DMS153 (cell line): ENCODE results near the gene ARMC10.
"Not testable (repeated sequence)": the region's sequence is repeated elsewhere in the genome, so short reads cannot be mapped to it uniquely, and the experiment has no call there.

Source experiments
- DNase-seq: peaks from one replicate; lab custom pipeline; 2025; lab: John Stamatoyannopoulos, UW

The ARMC10 gene

DNA sequence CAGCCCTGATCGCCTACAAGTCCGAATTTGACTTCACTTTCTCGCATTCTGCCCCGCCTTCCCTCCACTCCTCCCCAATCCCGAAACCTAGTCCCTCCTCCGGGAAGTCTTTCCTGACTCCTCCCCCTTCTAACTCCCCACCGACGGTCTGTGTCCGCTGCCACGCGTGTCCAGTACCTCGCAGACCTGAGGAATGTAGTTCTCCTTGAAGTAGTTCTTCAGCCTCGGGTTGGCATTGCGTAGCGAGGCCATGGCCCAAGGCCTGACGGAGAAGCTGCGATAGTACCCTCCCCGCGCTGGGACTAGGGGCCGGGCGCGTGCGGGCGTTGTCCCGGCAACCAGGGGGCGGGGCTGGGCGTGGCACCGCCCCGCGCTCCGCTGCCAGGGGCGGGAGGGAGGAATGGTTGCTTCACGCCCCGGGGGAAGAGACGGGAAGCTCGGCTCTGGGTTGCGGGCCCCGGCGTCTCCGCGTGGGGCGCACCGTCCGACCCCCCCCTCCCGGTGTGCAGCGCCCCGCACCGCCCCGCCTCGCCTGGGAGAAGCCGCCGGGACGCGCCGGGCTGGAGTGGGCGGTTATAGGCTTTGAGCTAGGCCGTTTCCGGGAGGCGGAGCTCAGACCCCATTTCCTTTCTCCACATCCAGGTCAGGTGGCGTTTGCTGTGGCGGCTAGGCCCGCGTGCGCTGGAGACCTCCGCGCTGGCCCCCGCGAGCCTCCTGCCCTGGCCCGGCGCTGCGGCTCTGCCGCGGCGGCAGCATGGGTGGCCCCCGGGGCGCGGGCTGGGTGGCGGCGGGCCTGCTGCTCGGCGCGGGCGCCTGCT lies at the start of gene ARMC10, which contains the start of gene FBXL13:
Gene ARMC10, plus strand, starts transcription at position 622 of the 818 bp plus-strand sequence. Its CDS starts 133 bp downstream, at position 755.
Gene FBXL13, minus strand, starts transcription at position 278 of the 818 bp plus-strand sequence.
- peak; percentile 87 for DNase-seq

DNA sequence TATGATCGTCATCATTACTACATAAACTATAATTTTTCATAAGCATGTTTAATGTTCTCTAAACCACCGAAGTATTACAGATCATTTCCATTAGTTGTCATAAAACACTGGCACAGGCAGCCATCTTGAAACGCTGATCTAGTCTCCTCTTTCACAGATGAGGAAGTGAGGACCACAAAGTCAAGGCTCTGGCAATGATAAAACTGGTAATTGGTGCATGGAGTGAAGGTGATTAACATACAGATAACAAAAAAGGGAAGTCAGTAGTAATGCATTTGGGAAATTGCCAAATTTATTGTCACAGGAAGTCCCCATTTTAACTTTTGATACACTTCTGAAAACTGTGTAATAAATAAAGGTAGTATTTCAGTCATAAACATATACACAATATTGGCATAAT lies 49.6 kb upstream of the ARMC10 start:
- no peak for DNase-seq

DNA sequence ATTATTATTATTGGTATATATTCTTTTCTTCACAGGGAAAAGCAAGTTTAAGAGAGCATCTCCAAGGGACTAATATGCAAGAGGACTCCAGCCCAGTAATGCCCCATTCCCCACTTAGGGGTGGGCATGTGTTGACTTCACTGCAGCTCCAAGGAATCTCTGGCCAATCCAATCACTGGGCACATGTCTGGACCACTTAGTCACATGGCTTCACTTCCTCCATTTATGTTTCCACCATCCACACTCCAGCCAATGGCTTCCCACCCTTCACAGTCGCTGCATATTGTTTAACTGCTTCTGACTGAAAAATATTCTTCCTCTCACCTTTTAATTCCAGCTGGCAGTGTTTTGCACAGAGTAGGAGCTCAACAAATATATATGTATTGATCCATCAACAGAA lies 43.9 kb upstream of the ARMC10 start:
- DNase-seq: no peak

DNA sequence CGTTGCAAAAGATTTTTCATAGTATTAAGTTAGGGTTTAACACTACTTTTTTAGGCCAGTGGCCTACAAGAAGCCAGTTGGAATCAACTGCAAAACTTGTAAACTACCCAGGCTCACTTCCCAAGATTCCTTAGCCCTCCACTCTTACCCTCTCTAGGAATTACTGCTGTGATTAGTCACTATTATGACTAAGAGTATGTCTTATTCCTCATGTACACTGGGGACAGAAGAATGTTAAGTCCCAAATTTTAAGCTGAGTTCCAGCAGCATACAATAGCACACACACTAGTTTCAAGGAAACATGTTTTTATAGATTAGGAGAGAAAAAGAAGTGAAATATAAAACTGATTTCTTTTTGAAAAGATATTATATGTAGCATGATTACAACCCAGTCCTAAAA lies 43.2 kb upstream of the ARMC10 start:
- DNase-seq: no peak

DNA sequence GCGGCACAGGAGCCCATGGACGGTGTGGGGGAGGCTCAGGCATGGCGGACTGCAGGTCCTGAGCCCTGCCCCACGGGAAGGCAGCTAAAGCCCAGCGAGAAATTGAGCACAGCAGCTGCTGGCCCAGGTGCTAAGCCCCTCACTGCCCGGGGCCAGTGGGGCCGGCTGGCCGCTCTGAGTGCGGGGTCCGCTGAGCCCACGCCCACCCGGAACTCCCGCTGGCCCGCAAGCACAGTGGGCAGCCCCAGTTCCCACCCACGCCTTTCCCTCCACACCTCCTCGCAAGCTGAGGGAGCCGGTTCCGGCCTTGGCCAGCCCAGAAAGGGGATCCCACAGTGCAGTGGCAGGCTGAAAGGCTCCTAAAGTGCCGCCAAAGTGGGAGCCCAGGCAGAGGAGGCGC lies 40.6 kb upstream of the ARMC10 start:
- DNase-seq: not testable (repeated sequence)

DNA sequence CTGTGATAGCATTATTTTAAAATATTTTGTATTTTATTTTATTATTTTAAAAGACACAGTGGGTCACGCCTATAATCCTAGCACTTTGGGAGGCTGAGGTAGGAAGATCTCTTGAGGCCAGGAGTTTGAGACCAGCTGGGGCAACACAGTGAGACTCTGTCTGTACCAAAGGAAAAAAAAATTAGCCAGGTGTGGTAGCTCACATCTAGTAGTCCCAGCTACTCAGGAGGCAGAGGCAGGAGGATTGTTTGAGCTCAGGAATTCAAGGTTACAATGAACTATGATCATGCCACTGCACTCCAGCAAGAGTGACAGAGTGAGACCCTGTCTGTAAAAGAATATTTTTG lies 37.5 kb upstream of the ARMC10 start:
- no peak for DNase-seq

DNA sequence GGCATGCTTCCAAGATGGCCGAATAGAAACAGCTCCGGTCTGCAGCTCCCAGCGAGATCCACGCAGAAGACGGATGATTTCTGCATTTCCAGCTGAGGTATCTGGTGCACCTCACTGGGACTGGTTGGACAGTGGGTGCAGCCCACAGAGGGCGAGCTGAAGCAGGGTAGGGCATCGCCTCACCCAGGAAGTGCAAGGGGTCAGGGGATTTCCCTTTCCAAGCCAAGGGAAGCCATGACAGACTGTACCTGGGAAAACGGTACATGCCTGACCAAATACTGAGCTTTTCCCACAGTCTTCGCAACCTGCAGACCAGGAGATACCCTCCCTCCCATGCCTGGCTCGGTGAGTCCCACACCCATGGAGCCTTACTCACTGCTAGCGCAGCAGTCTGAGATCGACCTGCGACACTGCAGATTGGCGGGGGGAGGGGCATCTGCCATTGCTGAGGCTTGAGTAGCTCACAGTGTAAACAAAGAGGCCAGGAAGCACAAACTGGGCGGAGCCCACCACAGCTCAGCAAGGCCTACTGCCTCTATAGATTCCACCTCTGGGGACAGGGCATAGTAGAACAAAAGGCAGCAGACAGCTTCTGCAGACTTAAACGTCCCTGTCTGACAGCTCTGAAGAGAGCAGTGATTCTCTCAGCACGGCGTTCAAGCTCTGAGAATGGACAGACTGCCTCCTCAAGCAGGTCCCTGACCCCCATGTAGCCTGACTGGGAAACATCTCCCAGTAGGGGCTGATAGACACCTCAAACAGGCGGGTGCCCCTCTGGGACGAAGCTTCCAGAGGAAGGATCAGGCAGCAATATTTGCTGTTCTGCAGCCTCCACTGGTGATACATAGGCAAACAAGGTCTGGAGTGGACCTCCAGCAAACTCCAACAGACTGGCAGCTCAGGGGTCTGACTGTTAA lies 36.9 kb upstream of the ARMC10 start:
- peak; percentile 82 for DNase-seq

DNA sequence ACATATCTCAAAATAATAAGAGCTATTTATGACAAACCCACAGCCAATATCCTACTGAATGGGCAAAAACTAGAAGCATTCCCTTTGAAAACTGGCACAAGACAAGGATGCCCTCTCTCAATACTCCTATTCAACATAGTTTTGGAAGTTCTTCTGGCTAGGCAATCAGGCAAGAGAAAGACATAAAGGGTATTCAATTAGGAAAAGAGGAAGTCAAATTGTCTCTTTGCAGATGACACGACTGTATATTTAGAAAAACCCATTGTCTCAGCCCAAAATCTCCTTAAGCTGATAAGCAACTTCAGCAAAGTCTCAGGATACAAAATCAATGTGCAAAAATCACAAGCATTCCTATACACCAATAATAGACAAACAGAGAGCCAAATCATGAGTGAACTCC lies 33.1 kb upstream of the ARMC10 start:
- DNase-seq: not testable (repeated sequence)

DNA sequence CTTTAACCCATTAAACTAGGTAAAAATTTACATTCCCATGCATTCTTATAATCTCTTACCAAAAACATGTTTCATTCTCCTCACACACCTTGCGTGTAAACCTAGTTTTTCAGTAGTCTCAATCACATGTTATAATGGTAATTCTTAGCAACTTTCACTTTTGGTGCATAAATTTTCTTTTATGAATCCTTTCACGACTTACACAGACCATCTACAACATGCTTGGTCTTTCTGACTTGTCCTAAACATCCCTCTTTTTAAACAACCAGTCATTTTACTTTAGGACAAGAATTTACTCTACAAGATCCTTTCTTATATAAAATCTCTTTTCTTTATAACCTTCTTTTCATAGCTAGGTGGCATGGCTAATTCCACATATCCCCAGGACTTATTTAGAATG lies 26.1 kb upstream of the ARMC10 start:
- DNase-seq: no peak

DNA sequence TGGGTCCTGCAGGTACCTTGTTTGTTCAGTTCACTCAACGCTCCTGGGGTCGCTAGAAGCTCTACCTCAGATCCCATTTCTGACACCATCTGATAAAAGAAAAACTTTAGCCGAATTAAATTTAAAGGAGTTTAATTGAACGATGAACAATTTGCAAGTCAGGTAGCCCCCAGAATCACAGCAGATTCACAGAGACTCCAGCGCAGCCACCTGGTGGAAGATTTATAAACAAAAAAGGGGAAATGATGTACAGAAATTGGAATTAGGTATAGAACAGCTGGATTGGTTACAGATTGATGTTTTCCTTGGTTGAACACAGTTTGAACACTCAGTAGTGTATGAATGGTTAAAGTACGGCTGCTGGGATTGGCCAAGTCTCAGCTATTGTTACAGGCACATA lies 23.4 kb upstream of the ARMC10 start:
- no peak for DNase-seq

DNA sequence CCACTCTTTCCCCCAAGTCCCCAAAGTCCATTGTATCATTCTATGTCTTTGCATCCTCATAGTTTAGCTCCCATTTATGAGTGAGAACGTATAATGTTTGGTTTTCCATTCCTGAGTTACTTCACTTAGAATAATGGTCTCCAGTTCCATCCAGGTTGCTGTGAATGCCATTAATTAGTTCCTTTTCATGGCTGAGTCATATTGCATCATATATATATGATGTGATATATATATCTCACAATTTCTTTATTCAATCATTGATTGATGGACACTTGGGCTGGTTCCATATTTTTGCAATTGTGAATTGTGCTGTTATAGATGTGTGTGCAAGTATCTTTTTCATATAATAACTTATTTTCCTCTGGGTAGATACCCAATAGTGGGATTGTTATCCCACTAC lies 18.9 kb upstream of the ARMC10 start:
- not testable (repeated sequence) for DNase-seq

DNA sequence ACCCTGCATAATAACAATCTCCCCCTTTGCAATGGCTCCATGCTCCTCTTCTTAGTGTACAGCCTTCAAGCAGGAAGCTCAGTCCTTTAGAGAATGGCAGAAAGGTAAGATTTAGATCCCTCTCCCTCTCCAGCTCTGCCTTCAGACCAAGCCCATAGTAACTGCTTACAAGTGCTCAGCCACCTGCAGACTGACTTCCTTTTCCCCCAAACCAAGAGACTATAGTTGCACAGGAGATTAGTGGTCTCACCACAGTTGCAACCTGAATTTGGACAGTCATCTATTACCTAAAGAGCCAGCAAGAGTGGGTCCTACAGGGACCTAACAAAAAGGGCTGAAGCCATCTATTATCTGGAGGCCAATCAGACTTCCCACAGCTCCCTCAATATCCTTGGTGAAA lies 16.8 kb upstream of the ARMC10 start:
- no peak for DNase-seq

DNA sequence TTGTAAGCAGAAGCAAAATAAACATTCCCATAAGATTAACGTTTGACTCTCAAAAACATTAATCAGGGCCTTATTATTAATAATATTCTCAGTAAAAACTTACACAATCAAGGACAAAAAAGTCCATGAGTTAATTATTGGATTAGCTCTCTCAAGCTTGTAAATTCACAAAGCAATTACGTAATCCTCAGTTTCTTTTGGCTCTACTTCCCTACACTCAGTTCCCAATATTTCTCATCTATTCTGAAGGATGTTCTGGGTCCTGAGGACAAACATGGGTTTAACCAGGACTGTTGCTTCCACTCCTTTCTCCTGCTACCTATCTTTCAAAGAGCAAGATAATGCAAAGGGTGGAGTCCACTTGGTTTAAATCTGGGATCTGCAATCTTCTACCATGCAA lies 15.5 kb upstream of the ARMC10 start:
- DNase-seq: no peak

DNA sequence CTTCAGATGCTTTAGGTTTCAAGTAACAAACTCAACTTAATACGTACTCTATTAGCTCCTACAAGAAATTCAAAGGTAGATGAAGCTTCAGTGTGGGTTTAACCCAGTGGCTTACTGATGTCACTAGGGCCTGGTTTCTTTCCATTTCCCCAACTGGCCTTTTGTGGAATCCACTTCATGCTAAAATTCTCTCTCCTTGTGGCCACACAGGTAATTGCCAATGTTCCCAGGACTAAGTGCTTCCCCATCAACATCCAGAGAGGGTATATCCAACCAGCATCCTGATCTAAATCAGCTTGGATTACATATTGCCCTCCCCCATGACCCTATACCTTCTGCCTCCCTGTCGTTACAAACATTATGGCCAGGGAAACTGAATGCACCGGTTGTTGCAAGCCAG lies 11.0 kb upstream of the ARMC10 start:
- no peak for DNase-seq

DNA sequence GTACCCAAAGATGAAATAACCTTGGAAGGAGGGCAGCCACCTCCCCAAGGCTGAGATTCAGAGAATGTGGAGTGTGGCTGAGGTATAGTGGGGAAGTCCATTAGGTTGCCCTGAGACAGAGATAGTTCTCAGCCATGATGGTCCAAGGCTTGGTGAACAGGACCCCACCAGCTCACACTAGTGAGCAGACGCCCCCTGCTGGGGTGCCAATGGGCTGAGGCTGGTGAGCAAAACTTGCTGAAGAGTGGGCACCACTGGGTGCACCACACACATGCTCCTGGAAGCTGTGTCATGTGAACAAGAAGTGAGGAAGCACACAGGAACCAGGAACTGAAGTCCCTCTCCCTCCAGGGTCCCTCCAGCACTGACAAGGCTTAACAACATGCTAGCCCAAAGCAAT lies 9.3 kb upstream of the ARMC10 start:
- DNase-seq: no peak

DNA sequence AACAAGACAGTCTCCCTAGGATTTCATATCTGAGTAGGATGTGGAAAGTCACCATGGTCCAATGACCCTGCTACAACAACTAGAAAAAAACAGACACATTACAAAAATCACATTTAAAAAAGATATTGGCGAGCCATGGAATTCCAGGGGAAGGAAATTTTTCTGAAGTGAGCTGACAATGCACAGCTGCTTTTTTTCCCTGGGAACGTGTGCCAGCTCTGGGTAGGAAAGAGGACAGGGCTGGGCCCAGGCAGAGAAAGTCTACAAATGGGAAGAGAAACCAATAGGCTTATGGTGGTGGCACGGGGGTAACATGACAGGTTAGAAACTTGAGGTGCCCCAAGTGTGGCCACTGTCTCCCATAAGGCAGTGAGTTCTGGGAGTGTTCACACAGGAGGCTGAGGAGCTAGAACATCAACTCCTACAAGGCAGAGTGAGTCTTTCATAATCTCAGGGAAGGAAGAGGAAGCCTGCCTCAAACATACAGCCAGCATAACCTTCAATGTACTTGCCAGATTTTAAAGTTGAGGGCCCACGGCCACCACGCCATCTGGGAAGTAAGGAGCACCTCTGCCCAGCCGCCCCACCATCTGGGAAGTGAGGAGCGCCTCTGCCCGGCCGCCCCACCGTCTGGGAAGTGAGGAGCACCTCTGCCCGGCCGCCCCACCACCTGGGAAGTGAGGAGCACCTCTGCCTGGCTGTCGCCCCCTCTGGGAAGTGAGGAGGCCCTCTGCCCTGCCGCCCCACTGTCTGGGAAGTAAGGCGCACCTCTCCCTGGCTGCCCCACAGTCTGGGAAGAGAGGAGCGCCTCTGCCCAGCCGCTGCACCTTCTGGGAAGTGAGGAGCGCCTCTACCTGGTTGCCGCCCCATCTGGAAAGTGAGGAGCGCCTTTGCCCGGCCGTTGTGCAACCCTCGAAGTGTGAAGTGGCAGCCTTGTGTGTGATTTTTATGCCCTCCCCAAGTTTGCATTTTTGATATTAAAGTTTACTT lies 6.2 kb upstream of the ARMC10 start:
- DNase-seq: no peak

DNA sequence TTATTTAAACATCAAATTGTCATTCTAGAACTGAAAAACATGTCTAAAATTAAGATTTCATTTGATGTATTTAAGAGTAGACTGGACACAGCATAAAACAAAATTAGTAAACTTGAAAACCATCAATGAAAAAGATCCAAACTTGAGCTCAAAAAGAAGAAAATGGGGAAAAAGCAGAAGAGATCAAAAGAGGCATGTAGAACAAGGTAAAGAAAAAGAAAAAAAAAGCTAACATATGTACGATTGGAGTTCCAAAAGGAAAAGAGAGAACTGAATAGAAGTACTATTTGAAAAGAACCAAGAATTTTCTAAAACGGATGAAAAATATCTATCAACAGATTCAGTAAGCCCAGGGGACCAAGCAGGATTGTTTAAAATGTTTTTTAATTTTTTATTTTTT lies 3.9 kb upstream of the ARMC10 start:
- DNase-seq: no peak

DNA sequence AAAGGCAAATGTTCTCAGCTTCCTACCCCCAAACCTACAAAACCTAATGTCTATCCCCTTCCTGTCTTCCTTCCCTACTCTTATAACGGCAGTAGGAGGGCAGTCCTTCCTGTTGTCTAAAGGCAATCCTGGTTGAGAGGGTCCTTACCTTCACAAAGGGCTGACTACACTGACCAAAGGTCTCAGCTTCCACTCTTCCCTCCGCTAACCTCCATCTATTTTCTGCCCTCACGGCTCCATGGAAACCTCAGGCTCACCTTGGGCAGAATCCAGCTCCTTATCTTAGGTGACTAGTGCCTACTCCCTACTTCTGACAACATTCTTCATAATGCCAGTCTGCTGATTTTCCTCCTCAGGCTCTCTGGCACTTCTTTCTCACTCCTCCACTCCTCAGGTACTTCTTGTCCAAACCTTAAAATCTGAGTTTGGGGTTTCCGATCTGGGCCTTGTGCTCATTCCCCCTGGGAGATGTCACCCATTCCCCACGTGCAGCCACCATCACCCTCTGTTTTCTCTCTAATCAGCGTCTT lies 886 bp upstream of the ARMC10 start:
- no peak for DNase-seq

DNA sequence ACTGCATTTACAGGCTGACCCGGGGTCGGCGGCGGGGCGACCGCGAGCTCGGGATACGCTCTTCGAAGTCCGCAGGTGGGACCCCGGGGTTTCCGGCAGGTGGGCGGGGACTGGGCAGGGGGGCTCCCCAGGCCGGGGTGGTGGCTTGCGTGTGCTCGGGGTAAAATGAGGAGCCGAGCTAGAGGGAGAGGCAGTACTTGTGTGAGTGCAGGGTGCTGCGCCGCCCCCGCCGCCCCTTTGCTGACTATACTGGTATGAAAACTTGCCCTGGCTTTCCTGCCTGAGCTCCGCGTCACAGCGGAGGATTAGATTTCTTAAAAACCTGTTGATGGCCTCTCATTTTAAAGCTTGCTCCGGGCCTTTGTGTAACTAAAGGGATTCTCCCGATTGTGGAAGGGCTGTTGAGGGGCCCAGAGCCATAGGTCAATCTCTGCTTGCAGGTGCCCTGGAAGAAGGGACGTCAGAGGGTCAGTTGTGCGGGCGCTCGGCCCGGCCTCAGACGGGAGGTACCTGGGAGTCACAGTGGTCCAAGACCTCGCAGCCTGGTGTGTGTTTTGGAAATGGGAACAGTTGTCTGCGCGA lies 488 bp downstream of the ARMC10 start:
- DNase-seq: peak; percentile 27

DNA sequence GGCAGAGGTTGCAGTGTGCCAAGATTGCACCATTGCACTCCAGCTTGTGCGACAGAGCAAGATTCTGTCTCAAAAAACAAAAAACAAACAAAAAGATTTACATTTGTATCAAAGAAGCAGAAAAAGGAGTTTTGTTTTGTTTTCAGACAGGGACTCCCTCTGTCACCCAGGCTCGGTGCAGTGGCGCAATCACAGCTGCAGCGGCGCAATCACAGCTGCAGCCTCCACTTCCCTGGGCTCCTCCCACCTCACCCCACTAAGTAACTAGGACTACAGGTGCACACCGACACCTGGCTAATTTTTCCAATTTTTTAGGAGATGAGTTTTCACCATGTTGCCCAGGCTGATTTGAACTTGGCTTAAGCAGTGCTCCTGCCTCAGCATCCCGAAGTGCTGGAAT lies 1.8 kb downstream of the ARMC10 start:
- DNase-seq: no peak

DNA sequence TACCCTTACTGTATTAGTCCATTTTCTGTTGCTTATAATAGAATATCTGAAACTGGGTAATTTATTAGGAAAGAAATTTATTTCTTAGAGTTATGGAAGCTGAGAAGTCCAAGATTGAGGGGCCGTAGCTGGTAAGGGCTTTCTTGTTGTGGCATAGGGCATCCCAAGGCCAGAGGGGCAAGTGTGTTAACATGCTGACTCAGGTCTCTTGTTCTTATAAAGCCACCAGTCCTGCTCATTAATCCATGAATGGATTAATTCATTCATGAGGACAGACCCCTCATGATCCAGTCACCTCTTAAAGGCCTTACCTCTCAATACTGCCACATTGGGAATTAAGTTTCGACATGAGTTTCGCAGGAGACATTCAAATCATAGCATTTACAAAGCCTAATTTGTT lies 2.4 kb downstream of the ARMC10 start:
- DNase-seq: no peak
